GM12878 (cell line): ENCODE data around the gene COL15A1.

Experiments used
- CTCF ChIP-seq, 3 experiments: IDR thresholded peaks in 2 of 3; conservative IDR thresholded peaks in 1 of 3; 2 replicates each; pipeline ENCODE4 v1.5.1; 2011; ENCODE audit warnings: low read depth in 3 of 3, low read length in 3 of 3, mild to moderate bottlenecking in 3 of 3, control low read depth in 2 of 3, moderate library complexity in 2 of 3, inconsistent platforms in 1 of 3, mixed read lengths in 1 of 3; ENCODE audit not compliant: control insufficient read depth in 2 of 3, insufficient read depth in 1 of 3; ENCODE audit errors: extremely low read depth in 1 of 3
- RCOR1 ChIP-seq: conservative IDR thresholded peaks from 2 replicates; pipeline ENCODE4 v1.6.1; 2012; ENCODE audit warnings: low read depth, low read length, improper control_type of control experiment
- ZNF384 ChIP-seq: IDR thresholded peaks from 2 replicates; pipeline ENCODE4 v1.6.1; 2012; ENCODE audit warnings: low read depth, mild to moderate bottlenecking, low read length, improper control_type of control experiment, borderline replicate concordance

DNA sequence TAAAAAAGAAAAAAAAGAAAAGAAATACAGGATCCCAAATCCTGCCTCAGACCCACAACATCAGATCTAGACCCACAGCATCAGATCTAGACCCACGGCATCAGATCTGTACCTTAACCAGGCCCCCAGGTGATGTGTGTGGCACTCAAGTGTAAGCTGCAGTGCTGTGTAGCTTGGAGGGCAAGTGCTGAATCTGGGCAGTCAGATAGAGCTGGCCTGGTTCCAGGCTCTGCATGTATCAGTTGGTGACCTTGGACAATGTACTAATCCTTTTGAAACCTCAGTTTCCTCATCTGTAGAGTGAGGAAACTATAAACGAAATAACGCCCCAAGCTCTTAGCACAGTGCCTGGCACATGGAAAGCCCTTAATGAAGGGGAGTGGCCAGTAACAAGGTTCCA lies 16.7 kb downstream of the COL15A1 start:
- TF ChIP-seq RCOR1 (no peak), ZNF384 (no peak), CTCF (IDR thresholded peaks at IDR 0.05 in 2 of 3, conservative IDR thresholded peaks at IDR 0.05 in 1 of 3; ENCODE audit: control insufficient read depth in 2 of 3, extremely low read depth in 1 of 3, insufficient read depth in 1 of 3, low read depth in 3 of 3, low read length in 3 of 3) (no peak)
